DOHH2 (cell line): Measurements from ENCODE around the gene IFNLR1.

ENCODE experiments used
- EZH2phosphoT487 ChIP-seq: fragments of 200-600 bp; sonication (generic); IDR thresholded peaks from 2 replicates; pipeline ENCODE4 v1.6.1; 2017; ENCODE audit warnings: borderline replicate concordance, mild to moderate bottlenecking, antibody characterized with exemption, low read length, moderate library complexity, mixed read lengths
- TF ChIP-seq, protein P1 (sequence below): fragments of 200-600 bp; sonication (generic); IDR thresholded peaks from one replicate; pipeline ENCODE4 v1.5.1; 2014; ENCODE audit warnings: antibody characterized with exemption, mild to moderate bottlenecking, low read depth, low read length; ENCODE audit not compliant: poor library complexity, severe bottlenecking

DNA sequence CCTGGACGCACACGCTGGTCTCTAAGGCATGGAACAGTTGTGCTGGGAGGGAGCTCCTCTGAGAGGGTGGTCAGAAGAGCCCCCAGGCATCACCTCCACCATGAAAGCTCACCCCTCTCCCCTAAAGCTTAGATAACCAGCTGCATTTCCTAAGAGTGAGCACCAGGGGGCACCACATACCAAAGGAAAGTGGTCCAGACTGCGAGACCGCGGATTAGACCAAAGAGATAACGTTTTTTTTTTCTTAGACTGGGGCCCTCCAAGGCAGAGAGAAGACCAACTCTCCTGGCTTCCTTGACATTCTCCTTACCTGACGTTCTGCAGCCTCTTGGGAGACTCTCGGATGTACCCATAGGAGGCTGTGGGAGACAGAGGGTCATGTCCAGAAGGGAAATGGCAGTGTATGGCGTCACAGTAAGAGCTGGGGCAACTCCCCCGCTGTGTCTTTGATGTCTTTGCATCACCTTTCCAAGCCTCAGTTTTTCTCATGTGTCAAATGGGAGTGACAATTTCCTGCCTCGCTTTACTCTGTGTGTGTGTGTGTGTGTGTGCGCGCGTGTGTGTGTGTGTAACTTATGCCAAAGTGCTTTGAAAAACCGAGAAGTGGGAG lies 12.3 kb upstream of the IFNLR1 start:
- TF ChIP-seq, protein P1, sequence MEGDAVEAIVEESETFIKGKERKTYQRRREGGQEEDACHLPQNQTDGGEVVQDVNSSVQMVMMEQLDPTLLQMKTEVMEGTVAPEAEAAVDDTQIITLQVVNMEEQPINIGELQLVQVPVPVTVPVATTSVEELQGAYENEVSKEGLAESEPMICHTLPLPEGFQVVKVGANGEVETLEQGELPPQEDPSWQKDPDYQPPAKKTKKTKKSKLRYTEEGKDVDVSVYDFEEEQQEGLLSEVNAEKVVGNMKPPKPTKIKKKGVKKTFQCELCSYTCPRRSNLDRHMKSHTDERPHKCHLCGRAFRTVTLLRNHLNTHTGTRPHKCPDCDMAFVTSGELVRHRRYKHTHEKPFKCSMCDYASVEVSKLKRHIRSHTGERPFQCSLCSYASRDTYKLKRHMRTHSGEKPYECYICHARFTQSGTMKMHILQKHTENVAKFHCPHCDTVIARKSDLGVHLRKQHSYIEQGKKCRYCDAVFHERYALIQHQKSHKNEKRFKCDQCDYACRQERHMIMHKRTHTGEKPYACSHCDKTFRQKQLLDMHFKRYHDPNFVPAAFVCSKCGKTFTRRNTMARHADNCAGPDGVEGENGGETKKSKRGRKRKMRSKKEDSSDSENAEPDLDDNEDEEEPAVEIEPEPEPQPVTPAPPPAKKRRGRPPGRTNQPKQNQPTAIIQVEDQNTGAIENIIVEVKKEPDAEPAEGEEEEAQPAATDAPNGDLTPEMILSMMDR: peak; percentile 91
- no peak for TF ChIP-seq EZH2phosphoT487
